Breast epithelium (tissue), 3 donors: Measurements from ENCODE around the gene TREM2.

Source experiments
- CTCF ChIP-seq, 3 donors: fragments of 450-650 bp; IDR thresholded peaks; one replicate each; pipeline ENCODE4 v1.5.1; 2016 to 2017; ENCODE audit warnings: antibody characterized with exemption in 3 of 3, mild to moderate bottlenecking in 3 of 3, moderate library complexity in 3 of 3
- POLR2AphosphoS5 ChIP-seq, 3 donors: sonication (generic); formaldehyde crosslinking; IDR thresholded peaks; one replicate each; pipeline ENCODE4 v1.6.1; 2017; ENCODE audit warnings: antibody characterized with exemption in 3 of 3

- no peak for TF ChIP-seq CTCF (IDR thresholded peaks at IDR 0.05)
- TF ChIP-seq POLR2AphosphoS5 (IDR thresholded peaks at IDR 0.05) = no peak
Observed at GRCh38 chr6:41160933-41161332, 2.0 kb downstream of the TREM2 start.
